H9 (cell line): ENCODE results near the gene AFAP1. TPM values are rescaled to one million over a fixed set of nuclear protein-coding genes. Genes with fewer than 3 reads are reported as not detected.

Experiments used
- DNase-seq: peaks from one replicate; pipeline ENCODE4 v3.0.0-alpha.2; 2017
- H2AFZ ChIP-seq: one replicate; pipeline ENCODE4 v1.6.1; 2013; ENCODE audit warnings: mild to moderate bottlenecking, low read length, control low read depth, moderate library complexity
- H2AK5ac ChIP-seq: 2 replicates; pipeline ENCODE4 v1.6.1; 2013; ENCODE audit warnings: low read length, control low read depth, mixed read lengths; ENCODE audit not compliant: insufficient read length
- H2BK120ac ChIP-seq: one replicate; pipeline ENCODE4 v1.6.1; 2013; ENCODE audit warnings: low read depth, mild to moderate bottlenecking, low read length, control low read depth, inconsistent platforms; ENCODE audit not compliant: poor library complexity, severe bottlenecking
- H2BK12ac ChIP-seq: 2 replicates; pipeline ENCODE4 v1.6.1; 2013; ENCODE audit warnings: low read length, control low read depth, mixed read lengths, low read depth; ENCODE audit not compliant: insufficient read length
- H2BK15ac ChIP-seq: 2 replicates; pipeline ENCODE4 v1.6.1; 2013; ENCODE audit warnings: low read depth, low read length, control low read depth
- H2BK20ac ChIP-seq: one replicate; pipeline ENCODE4 v1.6.1; 2013; ENCODE audit warnings: low read depth, mild to moderate bottlenecking, low read length, control low read depth, inconsistent platforms; ENCODE audit not compliant: poor library complexity, severe bottlenecking
- H2BK5ac ChIP-seq: 2 replicates; pipeline ENCODE4 v1.6.1; 2013; ENCODE audit warnings: low read length, control low read depth, mixed read lengths; ENCODE audit not compliant: insufficient read length
- H3K14ac ChIP-seq: 2 replicates; pipeline ENCODE4 v1.6.1; 2013; ENCODE audit warnings: low read length, control low read depth; ENCODE audit not compliant: insufficient read depth
- H3K18ac ChIP-seq: 2 replicates; pipeline ENCODE4 v1.6.1; 2013; ENCODE audit warnings: low read depth, mild to moderate bottlenecking, mixed read lengths, low read length, control low read depth; ENCODE audit not compliant: insufficient read length
- H3K23ac ChIP-seq: 2 replicates; pipeline ENCODE4 v1.6.1; 2013; ENCODE audit warnings: low read length, control low read depth, mixed read lengths, low read depth; ENCODE audit not compliant: insufficient read length
- H3K23me2 ChIP-seq: 2 replicates; pipeline ENCODE4 v1.6.1; 2013; ENCODE audit warnings: low read depth, mild to moderate bottlenecking, mixed read lengths, low read length, control low read depth; ENCODE audit not compliant: insufficient read length, poor library complexity, severe bottlenecking
- H3K27ac ChIP-seq: 2 replicates; pipeline ENCODE4 v1.5.1; 2013; ENCODE audit warnings: low read length, control low read depth, mixed read lengths, low read depth; ENCODE audit not compliant: insufficient read length
- H3K27me3 ChIP-seq: 2 replicates; pipeline ENCODE4 v1.6.1; 2013; ENCODE audit warnings: low read length, control low read depth, inconsistent platforms; ENCODE audit not compliant: insufficient read depth
- H3K4ac ChIP-seq: 2 replicates; pipeline ENCODE4 v1.6.1; 2013; ENCODE audit warnings: low read depth, mild to moderate bottlenecking, control low read depth, inconsistent platforms, low read length, moderate library complexity
- H3K4me1 ChIP-seq: 2 replicates; pipeline ENCODE4 v1.6.1; 2013; ENCODE audit warnings: low read length, control low read depth, inconsistent platforms; ENCODE audit not compliant: insufficient read depth
- H3K4me2 ChIP-seq: 2 replicates; pipeline ENCODE4 v1.6.1; 2013; ENCODE audit warnings: low read length, control low read depth, mixed read lengths; ENCODE audit not compliant: insufficient read length, insufficient read depth
- H3K56ac ChIP-seq: 2 replicates; pipeline ENCODE4 v1.6.1; 2013; ENCODE audit warnings: low read depth, mild to moderate bottlenecking, mixed read lengths, low read length, control low read depth; ENCODE audit not compliant: insufficient read length
- H3K79me1 ChIP-seq: 2 replicates; pipeline ENCODE4 v1.6.1; 2013; ENCODE audit warnings: low read depth, mild to moderate bottlenecking, moderate library complexity, low read length, control low read depth, inconsistent platforms; ENCODE audit not compliant: insufficient read depth, poor library complexity, severe bottlenecking
- H3K79me2 ChIP-seq: 2 replicates; pipeline ENCODE4 v1.6.1; 2013; ENCODE audit warnings: low read length, control low read depth, inconsistent platforms; ENCODE audit not compliant: insufficient read depth
- H3K9ac ChIP-seq: 2 replicates; pipeline ENCODE4 v1.6.1; 2013; ENCODE audit warnings: low read length, control low read depth, mixed read lengths; ENCODE audit not compliant: insufficient read length; ENCODE audit errors: extremely low read depth
- H3K9me3 ChIP-seq: one replicate; pipeline ENCODE4 v1.6.1; 2013; ENCODE audit warnings: low read depth, low read length, inconsistent platforms; ENCODE audit not compliant: control insufficient read depth
- H3T11ph ChIP-seq: one replicate; pipeline ENCODE4 v1.6.1; 2013; ENCODE audit warnings: mild to moderate bottlenecking, low read length, control low read depth, inconsistent platforms
- H4K20me1 ChIP-seq: one replicate; pipeline ENCODE4 v1.6.1; 2013; ENCODE audit not compliant: control insufficient read depth, insufficient read length, insufficient read depth
- H4K5ac ChIP-seq: 2 replicates; pipeline ENCODE4 v1.6.1; 2013; ENCODE audit warnings: low read depth, mild to moderate bottlenecking, mixed read lengths, low read length, control low read depth; ENCODE audit not compliant: insufficient read length
- H4K8ac ChIP-seq: replicated peaks from 2 replicates; pipeline ENCODE4 v1.6.1; 2013; ENCODE audit warnings: low read length, control low read depth, mixed read lengths, low read depth; ENCODE audit not compliant: insufficient read length
- H4K91ac ChIP-seq: 2 replicates; pipeline ENCODE4 v1.6.1; 2013; ENCODE audit warnings: low read depth, mild to moderate bottlenecking, moderate library complexity, mixed read lengths, low read length, control low read depth; ENCODE audit not compliant: insufficient read length
- H3K27ac Mint-ChIP-seq, 3 experiments: 2 replicates in 2 of 3; 3 replicates in 1 of 3; pipeline ENCODE4 v1.8.0; 2020 to 2021; ENCODE audit warnings: mixed read lengths in 3 of 3, mild to moderate bottlenecking in 1 of 3, moderate library complexity in 1 of 3
- H3K27me3 Mint-ChIP-seq: 2 replicates; pipeline ENCODE4 v1.8.0; 2021; ENCODE audit warnings: low read depth, mild to moderate bottlenecking, moderate library complexity, mixed read lengths
- H3K36me3 Mint-ChIP-seq, 3 experiments: 2 replicates in 2 of 3; 3 replicates in 1 of 3; pipeline ENCODE4 v1.8.0; 2020 to 2021; ENCODE audit warnings: low read depth in 3 of 3, mixed read lengths in 3 of 3; ENCODE audit not compliant: insufficient read depth in 1 of 3
- H3K4me1 Mint-ChIP-seq, 2 experiments: 2 replicates each; pipeline ENCODE4 v1.8.0; 2020; ENCODE audit warnings: mixed read lengths in 2 of 2
- H3K4me3 Mint-ChIP-seq, 2 experiments: 2 replicates in 1 of 2; 3 replicates in 1 of 2; pipeline ENCODE4 v1.8.0; 2020 to 2021; ENCODE audit warnings: mild to moderate bottlenecking in 2 of 2, mixed read lengths in 2 of 2, moderate library complexity in 1 of 2
- H3K9me3 Mint-ChIP-seq, 2 experiments: 2 replicates in 1 of 2; 3 replicates in 1 of 2; pipeline ENCODE4 v1.8.0; 2020; ENCODE audit warnings: mild to moderate bottlenecking in 2 of 2, mixed read lengths in 2 of 2, moderate library complexity in 1 of 2
- CTCF ChIP-seq: fragments of 200-600 bp; sonication (generic); conservative IDR thresholded peaks from 3 replicates; pipeline ENCODE4 v1.8.0; 2021; ENCODE audit warnings: antibody characterized with exemption, mild to moderate bottlenecking
- WGBS: extraction: QIAGEN DNeasy Blood & Tissue Kit; methylation state at CpG from one replicate; pipeline ENCODE4 v1.1.7; 2013; ENCODE audit warnings: missing lambda C conversion rate, low lambda C conversion rate, mixed read lengths; ENCODE audit not compliant: insufficient read length; ENCODE audit errors: extremely low coverage; 5-methylcytosine and 5-hydroxymethylcytosine counted together
- total RNA-seq: library from RNA; stranded (reverse); gene quantifications from 2 replicates; pipeline ENCODE4 v1.2.1, GENCODE V29; 2021

The AFAP1 gene
- total RNA-seq, 1 experiment from 2014 or later: 6.5 TPM

- no peak overlapping the region for H3K14ac ChIP-seq
- H3K79me2 ChIP-seq: 0 out of 2 replicates have a peak, but pooled peaks cover 1% of the 10 kb centered on the region
- no peak overlapping the region for H3K9ac ChIP-seq
- no peak overlapping the region for H2AFZ ChIP-seq
- H4K5ac ChIP-seq: no peak overlapping the region
- no peak overlapping the region for H3K4me2 ChIP-seq
- no peak overlapping the region for H4K8ac ChIP-seq
- H3K79me1 ChIP-seq: no peaks in the 10 kb centered on the region
- no peak overlapping the region for H3K56ac ChIP-seq
- no peak overlapping the region for H3K18ac ChIP-seq
- H3K27ac Mint-ChIP-seq: peak overlapping the region; percentile 55 to 68 (median 68); a peak in 4 of 7 replicates
- H3K4me3 Mint-ChIP-seq: no peak overlapping the region; a peak in 1 of 5 replicates
- no peak overlapping the region for H2AK5ac ChIP-seq
- H2BK20ac ChIP-seq: no peak overlapping the region
- peaks cover 48 to 51% of the 10 kb centered on the region in 2 experiments for H3K4me1 Mint-ChIP-seq
- no peaks in the 10 kb centered on the region for H3K9me3 ChIP-seq
- H3K27me3 ChIP-seq: no peaks in the 10 kb centered on the region
- H4K91ac ChIP-seq: no peak overlapping the region
- H2BK12ac ChIP-seq: no peak overlapping the region
- H4K20me1 ChIP-seq: no peaks in the 10 kb centered on the region
- no peak overlapping the region for H2BK5ac ChIP-seq
- no peak for TF ChIP-seq CTCF
- no peak overlapping the region for H3K23ac ChIP-seq
- no peak overlapping the region for H3T11ph ChIP-seq
- no peak overlapping the region for H2BK120ac ChIP-seq
- no peaks in the 10 kb centered on the region for H3K27me3 Mint-ChIP-seq
- no peaks in the 10 kb centered on the region for H3K23me2 ChIP-seq
- no peak for DNase-seq
- H3K9me3 Mint-ChIP-seq: peaks cover 0 to 8% of the 10 kb centered on the region in 2 experiments; a peak in 2 of 5 replicates
- H2BK15ac ChIP-seq: no peak overlapping the region
- peaks cover 10 to 28% (median 18%) of the 10 kb centered on the region in 3 experiments for H3K36me3 Mint-ChIP-seq
- H3K4me1 ChIP-seq: peaks cover 6% of the 10 kb centered on the region; the same call in 1 of the 2 replicates
- no peak overlapping the region for H3K27ac ChIP-seq
- H3K4ac ChIP-seq: no peak overlapping the region
- WGBS: no CpG with 5 or more reads among the region's 13 CpGs
Measured at GRCh38 chr4:7828011-7828720, 111.5 kb downstream of the AFAP1 start.
